ENCODE results near the gene C16orf92. TPM values are rescaled to one million over a fixed set of nuclear protein-coding genes. Genes with fewer than 3 reads are reported as not detected.

The C16orf92 gene
- polyA plus RNA-seq, 1 donor from 2014 or later: not detected

DNA sequence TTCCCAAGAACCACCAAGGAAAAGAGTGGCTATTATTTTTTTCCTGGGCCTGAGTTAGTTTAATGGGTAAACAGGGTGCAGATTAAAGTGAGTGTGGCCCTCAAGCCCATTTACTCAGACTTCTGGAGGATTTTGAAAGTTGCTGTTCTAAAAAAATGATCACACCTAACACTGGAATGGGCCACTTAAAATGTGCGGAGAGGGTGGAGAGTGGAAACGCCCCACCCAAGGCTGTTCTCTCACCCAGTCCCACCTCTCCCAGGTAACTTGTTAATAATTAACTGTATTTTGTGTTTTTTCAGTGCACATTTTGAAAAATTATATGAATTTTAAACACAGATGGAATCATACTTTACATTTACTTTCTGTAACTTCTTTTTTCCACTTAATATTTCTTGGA lies 33.0 kb upstream of the C16orf92 start:
- Histone ChIP-seq H3K4me3 (ENCODE audit: low read length) (no peak overlapping the region), H3K27me3 (ENCODE audit: insufficient read depth, low read depth, low read length) (no peaks in the 10 kb centered on the region), H3K9me2 (ENCODE audit: insufficient read depth, low read length) (no peaks in the 10 kb centered on the region), H2AFZ (ENCODE audit: low read depth, low read length) (no peak overlapping the region), H3K79me2 (replicated peaks; ENCODE audit: insufficient read depth, low read length) (no peaks in the 10 kb centered on the region), H3K27ac (ENCODE audit: low read length) (no peak overlapping the region), H3K36me3 (ENCODE audit: insufficient read depth, low read length) (no peaks in the 10 kb centered on the region), H3K9me3 (ENCODE audit: low read length) (no peaks in the 10 kb centered on the region), H4K20me1 (ENCODE audit: insufficient read depth) (no peaks in the 10 kb centered on the region), H3K4me2 (ENCODE audit: low read length) (no peak overlapping the region), H3K9ac (ENCODE audit: low read length) (no peak overlapping the region), H3F3A (ENCODE audit: insufficient read depth, low read length, poor library complexity, severe bottlenecking) (no peaks in the 10 kb centered on the region)
- TF ChIP-seq, protein P1, sequence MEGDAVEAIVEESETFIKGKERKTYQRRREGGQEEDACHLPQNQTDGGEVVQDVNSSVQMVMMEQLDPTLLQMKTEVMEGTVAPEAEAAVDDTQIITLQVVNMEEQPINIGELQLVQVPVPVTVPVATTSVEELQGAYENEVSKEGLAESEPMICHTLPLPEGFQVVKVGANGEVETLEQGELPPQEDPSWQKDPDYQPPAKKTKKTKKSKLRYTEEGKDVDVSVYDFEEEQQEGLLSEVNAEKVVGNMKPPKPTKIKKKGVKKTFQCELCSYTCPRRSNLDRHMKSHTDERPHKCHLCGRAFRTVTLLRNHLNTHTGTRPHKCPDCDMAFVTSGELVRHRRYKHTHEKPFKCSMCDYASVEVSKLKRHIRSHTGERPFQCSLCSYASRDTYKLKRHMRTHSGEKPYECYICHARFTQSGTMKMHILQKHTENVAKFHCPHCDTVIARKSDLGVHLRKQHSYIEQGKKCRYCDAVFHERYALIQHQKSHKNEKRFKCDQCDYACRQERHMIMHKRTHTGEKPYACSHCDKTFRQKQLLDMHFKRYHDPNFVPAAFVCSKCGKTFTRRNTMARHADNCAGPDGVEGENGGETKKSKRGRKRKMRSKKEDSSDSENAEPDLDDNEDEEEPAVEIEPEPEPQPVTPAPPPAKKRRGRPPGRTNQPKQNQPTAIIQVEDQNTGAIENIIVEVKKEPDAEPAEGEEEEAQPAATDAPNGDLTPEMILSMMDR (IDR thresholded peaks at IDR 0.05; ENCODE audit: poor library complexity, severe bottlenecking): no peak
- TF ChIP-seq, protein P2, sequence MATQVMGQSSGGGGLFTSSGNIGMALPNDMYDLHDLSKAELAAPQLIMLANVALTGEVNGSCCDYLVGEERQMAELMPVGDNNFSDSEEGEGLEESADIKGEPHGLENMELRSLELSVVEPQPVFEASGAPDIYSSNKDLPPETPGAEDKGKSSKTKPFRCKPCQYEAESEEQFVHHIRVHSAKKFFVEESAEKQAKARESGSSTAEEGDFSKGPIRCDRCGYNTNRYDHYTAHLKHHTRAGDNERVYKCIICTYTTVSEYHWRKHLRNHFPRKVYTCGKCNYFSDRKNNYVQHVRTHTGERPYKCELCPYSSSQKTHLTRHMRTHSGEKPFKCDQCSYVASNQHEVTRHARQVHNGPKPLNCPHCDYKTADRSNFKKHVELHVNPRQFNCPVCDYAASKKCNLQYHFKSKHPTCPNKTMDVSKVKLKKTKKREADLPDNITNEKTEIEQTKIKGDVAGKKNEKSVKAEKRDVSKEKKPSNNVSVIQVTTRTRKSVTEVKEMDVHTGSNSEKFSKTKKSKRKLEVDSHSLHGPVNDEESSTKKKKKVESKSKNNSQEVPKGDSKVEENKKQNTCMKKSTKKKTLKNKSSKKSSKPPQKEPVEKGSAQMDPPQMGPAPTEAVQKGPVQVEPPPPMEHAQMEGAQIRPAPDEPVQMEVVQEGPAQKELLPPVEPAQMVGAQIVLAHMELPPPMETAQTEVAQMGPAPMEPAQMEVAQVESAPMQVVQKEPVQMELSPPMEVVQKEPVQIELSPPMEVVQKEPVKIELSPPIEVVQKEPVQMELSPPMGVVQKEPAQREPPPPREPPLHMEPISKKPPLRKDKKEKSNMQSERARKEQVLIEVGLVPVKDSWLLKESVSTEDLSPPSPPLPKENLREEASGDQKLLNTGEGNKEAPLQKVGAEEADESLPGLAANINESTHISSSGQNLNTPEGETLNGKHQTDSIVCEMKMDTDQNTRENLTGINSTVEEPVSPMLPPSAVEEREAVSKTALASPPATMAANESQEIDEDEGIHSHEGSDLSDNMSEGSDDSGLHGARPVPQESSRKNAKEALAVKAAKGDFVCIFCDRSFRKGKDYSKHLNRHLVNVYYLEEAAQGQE (IDR thresholded peaks at IDR 0.05; ENCODE audit: borderline replicate concordance): no peak
- TF ChIP-seq SMC3 (conservative IDR thresholded peaks at IDR 0.05; ENCODE audit: poor library complexity): no peak
- TF ChIP-seq MXI1 (conservative IDR thresholded peaks at IDR 0.05; ENCODE audit: poor library complexity, severe bottlenecking): no peak
- TF ChIP-seq TAF1 (IDR thresholded peaks at IDR 0.05; ENCODE audit: low read depth): no peak
- TF ChIP-seq RAD21 (conservative IDR thresholded peaks at IDR 0.05): no peak
- no peak for TF ChIP-seq EP300 (conservative IDR thresholded peaks at IDR 0.05; ENCODE audit: poor library complexity, severe bottlenecking)
- no peak for TF ChIP-seq POLR2AphosphoS5 (IDR thresholded peaks at IDR 0.05)
- TF ChIP-seq EZH2 (IDR thresholded peaks at IDR 0.05; ENCODE audit: borderline replicate concordance, insufficient read depth, low read length, poor library complexity, severe bottlenecking): no peak

DNA sequence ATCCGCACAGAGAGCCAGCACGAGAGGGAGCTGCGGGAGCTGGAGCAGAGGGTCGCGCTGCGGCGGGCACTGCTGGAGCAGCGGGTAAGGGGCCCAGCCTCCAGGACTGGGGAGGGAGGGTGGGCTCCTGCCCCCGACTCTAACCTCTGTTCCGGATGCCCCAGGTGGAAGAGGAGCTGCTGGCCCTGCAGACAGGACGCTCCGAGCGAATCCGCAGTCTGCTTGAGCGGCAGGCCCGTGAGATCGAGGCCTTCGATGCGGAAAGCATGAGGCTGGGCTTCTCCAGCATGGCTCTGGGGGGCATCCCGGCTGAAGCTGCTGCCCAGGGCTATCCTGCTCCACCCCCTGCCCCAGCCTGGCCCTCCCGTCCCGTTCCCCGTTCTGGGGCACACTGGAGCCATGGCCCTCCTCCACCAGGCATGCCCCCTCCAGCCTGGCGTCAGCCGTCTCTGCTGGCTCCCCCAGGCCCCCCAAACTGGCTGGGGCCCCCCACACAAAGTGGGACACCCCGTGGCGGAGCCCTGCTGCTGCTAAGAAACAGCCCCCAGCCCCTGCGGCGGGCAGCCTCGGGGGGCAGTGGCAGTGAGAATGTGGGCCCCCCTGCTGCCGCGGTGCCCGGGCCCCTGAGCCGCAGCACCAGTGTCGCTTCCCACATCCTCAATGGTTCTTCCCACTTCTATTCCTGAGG lies 32.0 kb upstream of the C16orf92 start:
- Histone ChIP-seq H3K27me3 (ENCODE audit: insufficient read depth, low read depth, low read length) (no peaks in the 10 kb centered on the region), H3K27ac (ENCODE audit: low read length) (no peak overlapping the region), H3K4me2 (ENCODE audit: low read length) (no peak overlapping the region), H3K79me2 (replicated peaks; ENCODE audit: insufficient read depth, low read length) (no peaks in the 10 kb centered on the region), H4K20me1 (ENCODE audit: insufficient read depth) (no peaks in the 10 kb centered on the region), H3F3A (ENCODE audit: insufficient read depth, low read length, poor library complexity, severe bottlenecking) (no peaks in the 10 kb centered on the region), H2AFZ (ENCODE audit: low read depth, low read length) (no peak overlapping the region), H3K9me2 (ENCODE audit: insufficient read depth, low read length) (no peaks in the 10 kb centered on the region), H3K36me3 (ENCODE audit: insufficient read depth, low read length) (no peaks in the 10 kb centered on the region), H3K9me3 (ENCODE audit: low read length) (no peaks in the 10 kb centered on the region), H3K9ac (ENCODE audit: low read length) (no peak overlapping the region), H3K4me3 (ENCODE audit: low read length) (no peak overlapping the region)
- TF ChIP-seq, protein P2 (IDR thresholded peaks at IDR 0.05; ENCODE audit: borderline replicate concordance): no peak
- TF ChIP-seq MXI1 (conservative IDR thresholded peaks at IDR 0.05; ENCODE audit: poor library complexity, severe bottlenecking) (no peak), EP300 (conservative IDR thresholded peaks at IDR 0.05; ENCODE audit: poor library complexity, severe bottlenecking) (no peak), EZH2 (IDR thresholded peaks at IDR 0.05; ENCODE audit: borderline replicate concordance, insufficient read depth, low read length, poor library complexity, severe bottlenecking) (no peak), SMC3 (conservative IDR thresholded peaks at IDR 0.05; ENCODE audit: poor library complexity) (no peak), TAF1 (IDR thresholded peaks at IDR 0.05; ENCODE audit: low read depth) (no peak), RAD21 (conservative IDR thresholded peaks at IDR 0.05) (no peak), POLR2AphosphoS5 (IDR thresholded peaks at IDR 0.05) (no peak)
- TF ChIP-seq, protein P1 (IDR thresholded peaks at IDR 0.05; ENCODE audit: poor library complexity, severe bottlenecking): no peak
